HepG2 (cell line): ENCODE measurements around the gene ABCB8. TPM values are rescaled to one million over a fixed set of nuclear protein-coding genes. Genes with fewer than 3 reads are reported as not detected.

Experiments used
- CBX1 ChIP-seq: IDR thresholded peaks from one replicate; pipeline ENCODE4 v1.6.1; 2016; ENCODE audit warnings: antibody characterized with exemption, low read depth
- ELF3 ChIP-seq: IDR thresholded peaks from 2 replicates; pipeline ENCODE4 v1.6.1; 2016; ENCODE audit warnings: missing genetic modification reagents, missing compliant biosample characterization
- FOXC1 ChIP-seq: sonication (generic); formaldehyde crosslinking; IDR thresholded peaks from 2 replicates; pipeline ENCODE4 v1.8.0; 2022; ENCODE audit warnings: mild to moderate bottlenecking, missing genetic modification reagents, borderline replicate concordance
- KDM5A ChIP-seq: fragments of 200-600 bp; sonication (generic); IDR thresholded peaks from 2 replicates; pipeline ENCODE4 v1.7.0; 2018; ENCODE audit warnings: antibody characterized with exemption, mild to moderate bottlenecking, low read length, borderline replicate concordance
- RBM39 ChIP-seq: fragments of 200-400 bp; formaldehyde crosslinking; IDR thresholded peaks from one replicate; pipeline ENCODE4 v1.6.1; 2018; ENCODE audit warnings: antibody characterized with exemption, mild to moderate bottlenecking, low read depth, low read length; ENCODE audit not compliant: poor library complexity, severe bottlenecking
- RELA ChIP-seq: sonication (generic); formaldehyde crosslinking; IDR thresholded peaks from 2 replicates; pipeline ENCODE4 v1.4.0; 2020; ENCODE audit warnings: missing genetic modification reagents
- SMAD1 ChIP-seq: sonication (generic); formaldehyde crosslinking; IDR thresholded peaks from 2 replicates; pipeline ENCODE4 v1.4.0; 2020; ENCODE audit warnings: missing genetic modification reagents, low read depth, mild to moderate bottlenecking, borderline replicate concordance
- SP1 ChIP-seq, 2 experiments: fragments of 450-650 bp in 1 of 2; sonication (generic) in 1 of 2; formaldehyde crosslinking in 1 of 2; IDR thresholded peaks; 2 replicates each; pipeline versions ENCODE4 v1.4.0 to v1.6.1; 2016 to 2020; ENCODE audit warnings: missing genetic modification reagents in 1 of 2
- ZC3H4 ChIP-seq: sonication (generic); formaldehyde crosslinking; IDR thresholded peaks from 2 replicates; pipeline ENCODE4 v1.4.0; 2020; ENCODE audit warnings: missing genetic modification reagents, borderline replicate concordance
- ZNF326 ChIP-seq: sonication (generic); formaldehyde crosslinking; IDR thresholded peaks from 2 replicates; pipeline ENCODE4 v1.4.0; 2020; ENCODE audit warnings: missing genetic modification reagents, borderline replicate concordance
- ZNF557 ChIP-seq: sonication (generic); formaldehyde crosslinking; IDR thresholded peaks from 2 replicates; pipeline ENCODE4 v1.4.0; 2020; ENCODE audit warnings: missing genetic modification reagents
- ZNF766 ChIP-seq: sonication (generic); formaldehyde crosslinking; IDR thresholded peaks from 2 replicates; pipeline ENCODE4 v1.5.0; 2020; ENCODE audit warnings: missing genetic modification reagents, borderline replicate concordance
- polyA plus RNA-seq, 8 experiments: library from polyadenylated mRNA; depleted of rRNA in 3 of 8; stranded (reverse) in 7 of 8; unstranded in 1 of 8; fragments of >200 nt; fragmentation: Illumina TruSeq in 4 of 8; extraction: Trizol in 4 of 8; gene quantifications; 2 replicates each; pipeline versions ENCODE4 v1.2.1 to v1.2.3, GENCODE V29; 2011 to 2016; ENCODE audit warnings: low read depth in 4 of 8, missing spikeins in 1 of 8, mixed read lengths in 1 of 8; ENCODE audit not compliant: insufficient read depth in 1 of 8
- total RNA-seq, 5 experiments: library from RNA; depleted of rRNA; stranded (reverse); fragments of >200 nt; fragmentation: Illumina TruSeq; extraction: Trizol; gene quantifications; 2 replicates each; pipeline ENCODE4 v1.2.3, GENCODE V29; 2016; ENCODE audit warnings: low read depth in 1 of 5
- TF ChIP-seq, protein P1 (sequence below): sonication (generic); formaldehyde crosslinking; IDR thresholded peaks from 2 replicates; pipeline ENCODE4 v1.8.1; 2023; ENCODE audit warnings: mild to moderate bottlenecking, inconsistent platforms, moderate library complexity, missing genetic modification reagents, borderline replicate concordance
- TF ChIP-seq, protein P2 (sequence below): sonication (generic); formaldehyde crosslinking; IDR thresholded peaks from 2 replicates; pipeline ENCODE4 v1.5.1; 2020; ENCODE audit warnings: missing genetic modification reagents, mild to moderate bottlenecking, borderline replicate concordance
- TF ChIP-seq, protein P3 (sequence below): sonication (generic); formaldehyde crosslinking; IDR thresholded peaks from 2 replicates; pipeline ENCODE4 v1.8.1; 2023; ENCODE audit warnings: mild to moderate bottlenecking, missing genetic modification reagents
- TF ChIP-seq, protein P4 (sequence below): sonication (generic); formaldehyde crosslinking; IDR thresholded peaks from 2 replicates; pipeline ENCODE4 v1.5.0; 2020; ENCODE audit warnings: mild to moderate bottlenecking, missing genetic modification reagents, borderline replicate concordance
- TF ChIP-seq, protein P5 (sequence below): sonication (generic); formaldehyde crosslinking; IDR thresholded peaks from 2 replicates; pipeline ENCODE4 v1.4.0; 2020; ENCODE audit warnings: missing genetic modification reagents

The ABCB8 gene
- total and polyA plus RNA-seq, 2 of the 13 experiments (the other 11 are each of a cell fraction or from before 2014, with no cell fraction given) = 6.6 to 16.7 TPM

DNA sequence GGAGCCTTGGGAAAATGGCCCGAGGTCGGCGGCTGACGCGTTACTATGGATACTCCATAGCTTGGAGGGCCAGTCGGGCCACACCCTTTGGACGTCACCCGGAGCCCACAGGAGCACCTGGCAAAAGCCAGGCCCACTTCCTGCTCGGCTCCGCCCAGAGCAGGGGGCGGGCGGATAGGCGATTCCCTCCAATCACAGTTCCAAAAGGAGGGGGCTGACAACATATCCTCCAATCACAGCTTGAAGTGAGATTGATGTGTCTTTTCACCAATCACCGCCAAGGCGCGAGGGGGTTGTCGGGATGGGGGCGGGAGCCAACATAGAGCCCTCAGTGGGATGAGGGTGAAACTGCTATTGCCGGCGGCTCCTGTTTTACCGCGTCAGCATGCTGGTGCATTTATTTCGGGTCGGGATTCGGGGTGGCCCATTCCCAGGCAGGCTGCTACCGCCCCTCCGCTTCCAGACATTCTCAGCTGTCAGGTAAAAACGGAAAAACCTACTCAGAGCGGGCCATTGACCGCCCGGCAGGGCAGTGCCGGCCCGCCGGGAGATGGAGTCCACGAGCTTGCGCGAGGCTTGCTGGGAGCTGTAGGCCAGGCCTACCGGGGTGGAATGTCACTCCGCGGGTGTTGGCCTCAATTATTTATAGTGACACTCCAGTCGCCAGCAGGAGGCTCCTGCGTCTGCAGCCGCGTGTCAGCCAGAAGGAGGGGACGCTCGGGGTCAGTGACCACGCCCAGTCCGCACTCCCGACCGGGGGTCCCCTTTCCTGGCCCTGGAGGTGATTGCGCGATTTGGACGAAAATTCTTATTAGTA lies at the start of gene ABCB8 (continued):
- no peak for TF ChIP-seq ZNF766 (CRISPR knock-in tag)
- TF ChIP-seq KDM5A = peak; percentile 97
- TF ChIP-seq, protein P1, sequence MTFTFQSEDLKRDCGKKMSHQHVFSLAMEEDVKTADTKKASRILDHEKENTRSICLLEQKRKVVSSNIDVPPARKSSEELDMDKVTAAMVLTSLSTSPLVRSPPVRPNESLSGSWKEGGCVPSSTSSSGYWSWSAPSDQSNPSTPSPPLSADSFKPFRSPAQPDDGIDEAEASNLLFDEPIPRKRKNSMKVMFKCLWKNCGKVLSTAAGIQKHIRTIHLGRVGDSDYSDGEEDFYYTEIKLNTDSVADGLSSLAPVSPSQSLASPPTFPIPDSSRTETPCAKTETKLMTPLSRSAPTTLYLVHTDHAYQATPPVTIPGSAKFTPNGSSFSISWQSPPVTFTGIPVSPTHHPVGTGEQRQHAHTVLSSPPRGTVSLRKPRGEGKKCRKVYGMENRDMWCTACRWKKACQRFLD = no peak
- TF ChIP-seq RBM39 = peak; percentile 81
- TF ChIP-seq, protein P2, sequence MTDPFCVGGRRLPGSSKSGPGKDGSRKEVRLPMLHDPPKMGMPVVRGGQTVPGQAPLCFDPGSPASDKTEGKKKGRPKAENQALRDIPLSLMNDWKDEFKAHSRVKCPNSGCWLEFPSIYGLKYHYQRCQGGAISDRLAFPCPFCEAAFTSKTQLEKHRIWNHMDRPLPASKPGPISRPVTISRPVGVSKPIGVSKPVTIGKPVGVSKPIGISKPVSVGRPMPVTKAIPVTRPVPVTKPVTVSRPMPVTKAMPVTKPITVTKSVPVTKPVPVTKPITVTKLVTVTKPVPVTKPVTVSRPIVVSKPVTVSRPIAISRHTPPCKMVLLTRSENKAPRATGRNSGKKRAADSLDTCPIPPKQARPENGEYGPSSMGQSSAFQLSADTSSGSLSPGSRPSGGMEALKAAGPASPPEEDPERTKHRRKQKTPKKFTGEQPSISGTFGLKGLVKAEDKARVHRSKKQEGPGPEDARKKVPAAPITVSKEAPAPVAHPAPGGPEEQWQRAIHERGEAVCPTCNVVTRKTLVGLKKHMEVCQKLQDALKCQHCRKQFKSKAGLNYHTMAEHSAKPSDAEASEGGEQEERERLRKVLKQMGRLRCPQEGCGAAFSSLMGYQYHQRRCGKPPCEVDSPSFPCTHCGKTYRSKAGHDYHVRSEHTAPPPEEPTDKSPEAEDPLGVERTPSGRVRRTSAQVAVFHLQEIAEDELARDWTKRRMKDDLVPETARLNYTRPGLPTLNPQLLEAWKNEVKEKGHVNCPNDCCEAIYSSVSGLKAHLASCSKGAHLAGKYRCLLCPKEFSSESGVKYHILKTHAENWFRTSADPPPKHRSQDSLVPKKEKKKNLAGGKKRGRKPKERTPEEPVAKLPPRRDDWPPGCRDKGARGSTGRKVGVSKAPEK (CRISPR knock-in tag) = no peak
- no peak for TF ChIP-seq SP1 (IDR thresholded peaks at IDR 0.05)
- TF ChIP-seq SP1 (CRISPR knock-in tag; IDR thresholded peaks at IDR 0.05) = peak; percentile 55
- no peak; the same call in 1 of the 2 replicates for TF ChIP-seq RELA (CRISPR knock-in tag)
- no peak for TF ChIP-seq ZC3H4
- 0 out of 2 replicates have a peak, but pooled peaks have one; percentile 86 for TF ChIP-seq SMAD1 (CRISPR knock-in tag)
- TF ChIP-seq, protein P3, sequence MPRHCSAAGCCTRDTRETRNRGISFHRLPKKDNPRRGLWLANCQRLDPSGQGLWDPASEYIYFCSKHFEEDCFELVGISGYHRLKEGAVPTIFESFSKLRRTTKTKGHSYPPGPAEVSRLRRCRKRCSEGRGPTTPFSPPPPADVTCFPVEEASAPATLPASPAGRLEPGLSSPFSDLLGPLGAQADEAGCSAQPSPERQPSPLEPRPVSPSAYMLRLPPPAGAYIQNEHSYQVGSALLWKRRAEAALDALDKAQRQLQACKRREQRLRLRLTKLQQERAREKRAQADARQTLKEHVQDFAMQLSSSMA = peak; percentile 79
- TF ChIP-seq, protein P4, sequence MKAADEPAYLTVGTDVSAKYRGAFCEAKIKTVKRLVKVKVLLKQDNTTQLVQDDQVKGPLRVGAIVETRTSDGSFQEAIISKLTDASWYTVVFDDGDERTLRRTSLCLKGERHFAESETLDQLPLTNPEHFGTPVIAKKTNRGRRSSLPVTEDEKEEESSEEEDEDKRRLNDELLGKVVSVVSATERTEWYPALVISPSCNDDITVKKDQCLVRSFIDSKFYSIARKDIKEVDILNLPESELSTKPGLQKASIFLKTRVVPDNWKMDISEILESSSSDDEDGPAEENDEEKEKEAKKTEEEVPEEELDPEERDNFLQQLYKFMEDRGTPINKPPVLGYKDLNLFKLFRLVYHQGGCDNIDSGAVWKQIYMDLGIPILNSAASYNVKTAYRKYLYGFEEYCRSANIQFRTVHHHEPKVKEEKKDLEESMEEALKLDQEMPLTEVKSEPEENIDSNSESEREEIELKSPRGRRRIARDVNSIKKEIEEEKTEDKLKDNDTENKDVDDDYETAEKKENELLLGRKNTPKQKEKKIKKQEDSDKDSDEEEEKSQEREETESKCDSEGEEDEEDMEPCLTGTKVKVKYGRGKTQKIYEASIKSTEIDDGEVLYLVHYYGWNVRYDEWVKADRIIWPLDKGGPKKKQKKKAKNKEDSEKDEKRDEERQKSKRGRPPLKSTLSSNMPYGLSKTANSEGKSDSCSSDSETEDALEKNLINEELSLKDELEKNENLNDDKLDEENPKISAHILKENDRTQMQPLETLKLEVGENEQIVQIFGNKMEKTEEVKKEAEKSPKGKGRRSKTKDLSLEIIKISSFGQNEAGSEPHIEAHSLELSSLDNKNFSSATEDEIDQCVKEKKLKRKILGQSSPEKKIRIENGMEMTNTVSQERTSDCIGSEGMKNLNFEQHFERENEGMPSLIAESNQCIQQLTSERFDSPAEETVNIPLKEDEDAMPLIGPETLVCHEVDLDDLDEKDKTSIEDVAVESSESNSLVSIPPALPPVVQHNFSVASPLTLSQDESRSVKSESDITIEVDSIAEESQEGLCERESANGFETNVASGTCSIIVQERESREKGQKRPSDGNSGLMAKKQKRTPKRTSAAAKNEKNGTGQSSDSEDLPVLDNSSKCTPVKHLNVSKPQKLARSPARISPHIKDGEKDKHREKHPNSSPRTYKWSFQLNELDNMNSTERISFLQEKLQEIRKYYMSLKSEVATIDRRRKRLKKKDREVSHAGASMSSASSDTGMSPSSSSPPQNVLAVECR (CRISPR knock-in tag) = peak; percentile 86; the same call in 1 of the 2 replicates
- TF ChIP-seq, protein P5, sequence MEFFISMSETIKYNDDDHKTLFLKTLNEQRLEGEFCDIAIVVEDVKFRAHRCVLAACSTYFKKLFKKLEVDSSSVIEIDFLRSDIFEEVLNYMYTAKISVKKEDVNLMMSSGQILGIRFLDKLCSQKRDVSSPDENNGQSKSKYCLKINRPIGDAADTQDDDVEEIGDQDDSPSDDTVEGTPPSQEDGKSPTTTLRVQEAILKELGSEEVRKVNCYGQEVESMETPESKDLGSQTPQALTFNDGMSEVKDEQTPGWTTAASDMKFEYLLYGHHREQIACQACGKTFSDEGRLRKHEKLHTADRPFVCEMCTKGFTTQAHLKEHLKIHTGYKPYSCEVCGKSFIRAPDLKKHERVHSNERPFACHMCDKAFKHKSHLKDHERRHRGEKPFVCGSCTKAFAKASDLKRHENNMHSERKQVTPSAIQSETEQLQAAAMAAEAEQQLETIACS (CRISPR knock-in tag) = no peak
- TF ChIP-seq ELF3 = peak; percentile 74; the same call in 1 of the 2 replicates
- peak; percentile 72; the same call in 1 of the 2 replicates for TF ChIP-seq FOXC1 (CRISPR knock-in tag)
- TF ChIP-seq ZNF557 (CRISPR knock-in tag) = no peak
- TF ChIP-seq ZNF326 (CRISPR knock-in tag) = no peak
- peak; percentile 19 for TF ChIP-seq CBX1
